ENCODE data around the gene OR10D3.

OR10D3 gene

GRCh38 chr11:124150684-124151083, 32.5 kb upstream of the OR10D3 start:
- Histone ChIP-seq H3K9me3 (replicated peaks; ENCODE audit: insufficient read depth, low read length) (no peaks in the 10 kb centered on the region), H4K20me1 (ENCODE audit: insufficient read depth, low read length) (no peaks in the 10 kb centered on the region), H3F3A (ENCODE audit: insufficient read depth, low read length) (no peaks in the 10 kb centered on the region), H3K27me3 (replicated peaks; ENCODE audit: insufficient read depth, low read length) (no peaks in the 10 kb centered on the region), H3K4me1 (ENCODE audit: low read length) (no peaks in the 10 kb centered on the region), H3K79me2 (ENCODE audit: low read length) (no peaks in the 10 kb centered on the region), H2AFZ (ENCODE audit: low read length) (no peak overlapping the region), H3K4me3 (ENCODE audit: low read length) (no peak overlapping the region), H3K9ac (ENCODE audit: low read length) (no peak overlapping the region), H3K27ac (ENCODE audit: low read length) (no peak overlapping the region), H3K4me2 (ENCODE audit: low read depth, low read length) (no peak overlapping the region), H3K9me2 (replicated peaks; ENCODE audit: insufficient read depth, low read length) (no peaks in the 10 kb centered on the region), H3K36me3 (replicated peaks; ENCODE audit: insufficient read depth, low read length) (no peaks in the 10 kb centered on the region)
- TF ChIP-seq EZH2 (optimal IDR thresholded peaks at IDR 0.05; ENCODE audit: low read depth, low read length) (no peak), EZH2phosphoT487 (IDR thresholded peaks at IDR 0.05; ENCODE audit: low read length) (no peak)
- TF ChIP-seq, protein P1, sequence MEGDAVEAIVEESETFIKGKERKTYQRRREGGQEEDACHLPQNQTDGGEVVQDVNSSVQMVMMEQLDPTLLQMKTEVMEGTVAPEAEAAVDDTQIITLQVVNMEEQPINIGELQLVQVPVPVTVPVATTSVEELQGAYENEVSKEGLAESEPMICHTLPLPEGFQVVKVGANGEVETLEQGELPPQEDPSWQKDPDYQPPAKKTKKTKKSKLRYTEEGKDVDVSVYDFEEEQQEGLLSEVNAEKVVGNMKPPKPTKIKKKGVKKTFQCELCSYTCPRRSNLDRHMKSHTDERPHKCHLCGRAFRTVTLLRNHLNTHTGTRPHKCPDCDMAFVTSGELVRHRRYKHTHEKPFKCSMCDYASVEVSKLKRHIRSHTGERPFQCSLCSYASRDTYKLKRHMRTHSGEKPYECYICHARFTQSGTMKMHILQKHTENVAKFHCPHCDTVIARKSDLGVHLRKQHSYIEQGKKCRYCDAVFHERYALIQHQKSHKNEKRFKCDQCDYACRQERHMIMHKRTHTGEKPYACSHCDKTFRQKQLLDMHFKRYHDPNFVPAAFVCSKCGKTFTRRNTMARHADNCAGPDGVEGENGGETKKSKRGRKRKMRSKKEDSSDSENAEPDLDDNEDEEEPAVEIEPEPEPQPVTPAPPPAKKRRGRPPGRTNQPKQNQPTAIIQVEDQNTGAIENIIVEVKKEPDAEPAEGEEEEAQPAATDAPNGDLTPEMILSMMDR (IDR thresholded peaks at IDR 0.05; ENCODE audit: low read length), result no peak
- no peak for DNase-seq

GRCh38 chr11:124152770-124153407, 30.3 kb upstream of the OR10D3 start:
- H3K9me3 ChIP-seq (replicated peaks; ENCODE audit: insufficient read depth, low read length), result no peaks in the 10 kb centered on the region
- H3K9me2 ChIP-seq (replicated peaks; ENCODE audit: insufficient read depth, low read length), result no peaks in the 10 kb centered on the region
- no peak for DNase-seq
- no peaks in the 10 kb centered on the region for H3K36me3 ChIP-seq (replicated peaks; ENCODE audit: insufficient read depth, low read length)
- no peak overlapping the region for H2AFZ ChIP-seq (ENCODE audit: low read length)
- H3K79me2 ChIP-seq (ENCODE audit: low read length), result no peaks in the 10 kb centered on the region
- H3K27me3 ChIP-seq (replicated peaks; ENCODE audit: insufficient read depth, low read length), result no peaks in the 10 kb centered on the region
- no peak overlapping the region for H3K4me2 ChIP-seq (ENCODE audit: low read depth, low read length)
- H3K4me3 ChIP-seq (ENCODE audit: low read length), result no peak overlapping the region
- no peaks in the 10 kb centered on the region for H3F3A ChIP-seq (ENCODE audit: insufficient read depth, low read length)
- H4K20me1 ChIP-seq (ENCODE audit: insufficient read depth, low read length), result no peaks in the 10 kb centered on the region
- TF ChIP-seq EZH2 (optimal IDR thresholded peaks at IDR 0.05; ENCODE audit: low read depth, low read length) (no peak), EZH2phosphoT487 (IDR thresholded peaks at IDR 0.05; ENCODE audit: low read length) (no peak)
- TF ChIP-seq, protein P1 (IDR thresholded peaks at IDR 0.05; ENCODE audit: low read length), result no peak
- no peak overlapping the region for H3K9ac ChIP-seq (ENCODE audit: low read length)
- H3K27ac ChIP-seq (ENCODE audit: low read length), result no peak overlapping the region
- H3K4me1 ChIP-seq (ENCODE audit: low read length), result no peaks in the 10 kb centered on the region

GRCh38 chr11:124153821-124154220, 29.3 kb upstream of the OR10D3 start:
- no peak overlapping the region for H3K9ac ChIP-seq (ENCODE audit: low read length)
- H3K4me3 ChIP-seq (ENCODE audit: low read length), result no peak overlapping the region
- H2AFZ ChIP-seq (ENCODE audit: low read length), result no peak overlapping the region
- TF ChIP-seq EZH2phosphoT487 (IDR thresholded peaks at IDR 0.05; ENCODE audit: low read length), result no peak
- TF ChIP-seq, protein P1 (IDR thresholded peaks at IDR 0.05; ENCODE audit: low read length), result no peak
- TF ChIP-seq EZH2 (optimal IDR thresholded peaks at IDR 0.05; ENCODE audit: low read depth, low read length), result no peak
- no peaks in the 10 kb centered on the region for H3K36me3 ChIP-seq (replicated peaks; ENCODE audit: insufficient read depth, low read length)
- H3K4me2 ChIP-seq (ENCODE audit: low read depth, low read length), result no peak overlapping the region
- H3K79me2 ChIP-seq (ENCODE audit: low read length), result no peaks in the 10 kb centered on the region
- H3K27ac ChIP-seq (ENCODE audit: low read length), result no peak overlapping the region
- no peaks in the 10 kb centered on the region for H3K27me3 ChIP-seq (replicated peaks; ENCODE audit: insufficient read depth, low read length)
- no peaks in the 10 kb centered on the region for H3K9me2 ChIP-seq (replicated peaks; ENCODE audit: insufficient read depth, low read length)
- no peaks in the 10 kb centered on the region for H3K9me3 ChIP-seq (replicated peaks; ENCODE audit: insufficient read depth, low read length)
- no peaks in the 10 kb centered on the region for H3F3A ChIP-seq (ENCODE audit: insufficient read depth, low read length)
- H3K4me1 ChIP-seq (ENCODE audit: low read length), result no peaks in the 10 kb centered on the region
- H4K20me1 ChIP-seq (ENCODE audit: insufficient read depth, low read length), result no peaks in the 10 kb centered on the region
- no peak for DNase-seq
